OCI-LY7 (cell line): ENCODE data around the gene ELAVL4. TPM values are rescaled to one million over a fixed set of nuclear protein-coding genes. Genes with fewer than 3 reads are reported as not detected.

Experiments
- BruUV-seq: library from RNA; stranded (reverse); fragments of 400-500 nt; replicated peaks from 2 replicates; lab custom pipeline; 2021; lab: Mats Ljungman, UMichigan
- CTCF ChIA-PET: fragments of 300-600 bp; sonication (Branson Sonifier 250); formaldehyde crosslinking; loops from one replicate; lab custom pipeline; 2022; ENCODE audit warnings: antibody characterized with exemption; ENCODE audit not compliant: unreplicated experiment; lab: Charles Lee
- POLR2A ChIA-PET: fragments of 300-600 bp; sonication (Branson Sonifier 250); formaldehyde crosslinking; loops from one replicate; lab custom pipeline; 2022; ENCODE audit warnings: antibody characterized with exemption; lab: Charles Lee
- DNase-seq: peaks from one replicate; pipeline ENCODE4 v3.0.0-alpha.2; 2015; ENCODE audit warnings: low spot score
- H2AFZ ChIP-seq: fragments of 200-600 bp; sonication (generic), shearing (Covaris generic); 2 replicates; pipeline ENCODE4 v1.6.1; 2014; ENCODE audit warnings: mild to moderate bottlenecking, antibody characterized with exemption, low read length, moderate library complexity
- H3K27ac ChIP-seq: fragments of 200-600 bp; sonication (generic); 2 replicates; pipeline ENCODE4 v1.5.1; 2014; ENCODE audit warnings: mixed run types, low read depth, mild to moderate bottlenecking, moderate library complexity, low read length, inconsistent platforms; ENCODE audit not compliant: poor library complexity, severe bottlenecking
- H3K36me3 ChIP-seq: fragments of 200-600 bp; sonication (generic); 2 replicates; pipeline ENCODE4 v1.6.1; 2014; ENCODE audit warnings: mild to moderate bottlenecking, antibody characterized with exemption, low read length, moderate library complexity, mixed read lengths; ENCODE audit not compliant: insufficient read depth
- H3K4me1 ChIP-seq: fragments of 200-600 bp; sonication (generic); 2 replicates; pipeline ENCODE4 v1.5.1; 2014; ENCODE audit warnings: mild to moderate bottlenecking, low read length; ENCODE audit not compliant: insufficient read depth, poor library complexity, severe bottlenecking
- H3K4me2 ChIP-seq: fragments of 200-600 bp; sonication (generic); 2 replicates; pipeline ENCODE4 v1.6.1; 2014; ENCODE audit warnings: mild to moderate bottlenecking, low read length
- H3K4me3 ChIP-seq: fragments of 200-600 bp; sonication (generic); 2 replicates; pipeline ENCODE4 v1.5.1; 2014; ENCODE audit warnings: mild to moderate bottlenecking, low read depth, low read length; ENCODE audit not compliant: poor library complexity, severe bottlenecking
- H3K79me2 ChIP-seq: fragments of 200-600 bp; sonication (generic); 2 replicates; pipeline ENCODE4 v1.6.1; 2016; ENCODE audit warnings: low read depth, mild to moderate bottlenecking, low read length, moderate library complexity, mixed read lengths; ENCODE audit not compliant: insufficient read depth
- H3K9me2 ChIP-seq: fragments of 200-600 bp; sonication (generic); 2 replicates; pipeline ENCODE4 v1.6.1; 2016; ENCODE audit warnings: mild to moderate bottlenecking, low read length, mixed read lengths; ENCODE audit not compliant: insufficient read depth
- H3K9me3 ChIP-seq: fragments of 200-600 bp; sonication (generic); 2 replicates; pipeline ENCODE4 v1.6.1; 2014; ENCODE audit warnings: mild to moderate bottlenecking, mixed run types, low read length, mixed read lengths
- H4K20me1 ChIP-seq: fragments of 200-600 bp; sonication (generic); 2 replicates; pipeline ENCODE4 v1.6.1; 2014; ENCODE audit warnings: mild to moderate bottlenecking, antibody characterized with exemption, low read length, moderate library complexity, mixed read lengths; ENCODE audit not compliant: insufficient read depth
- EZH2phosphoT487 ChIP-seq: fragments of 200-600 bp; sonication (generic); IDR thresholded peaks from 2 replicates; pipeline ENCODE4 v1.6.1; 2018; ENCODE audit warnings: low read depth, borderline replicate concordance, mild to moderate bottlenecking, mixed run types, antibody characterized with exemption, low read length, moderate library complexity, mixed read lengths
- intact Hi-C: fragments of 100-400 bp; cut with micrococcal nuclease; formaldehyde crosslinking; loops from one replicate; pipeline ENCODE4 v1.10.0; 2022; ENCODE audit not compliant: unreplicated experiment
- total RNA-seq, 2 experiments: library from RNA; depleted of rRNA in 1 of 2; stranded (reverse); fragments of >200 nt in 1 of 2; shearing (Covaris generic) in 1 of 2; gene quantifications; 2 replicates each; pipeline ENCODE4 v1.2.3, GENCODE V29; 2014 to 2022
- TF ChIP-seq, protein P1 (sequence below): fragments of 200-600 bp; sonication (generic); conservative IDR thresholded peaks from 2 replicates; pipeline ENCODE4 v1.5.1; 2014; ENCODE audit warnings: mild to moderate bottlenecking, antibody characterized with exemption, low read length, moderate library complexity, mixed read lengths

Gene ELAVL4
- total RNA-seq, 2 experiments from 2014 or later, result not detected

DNA sequence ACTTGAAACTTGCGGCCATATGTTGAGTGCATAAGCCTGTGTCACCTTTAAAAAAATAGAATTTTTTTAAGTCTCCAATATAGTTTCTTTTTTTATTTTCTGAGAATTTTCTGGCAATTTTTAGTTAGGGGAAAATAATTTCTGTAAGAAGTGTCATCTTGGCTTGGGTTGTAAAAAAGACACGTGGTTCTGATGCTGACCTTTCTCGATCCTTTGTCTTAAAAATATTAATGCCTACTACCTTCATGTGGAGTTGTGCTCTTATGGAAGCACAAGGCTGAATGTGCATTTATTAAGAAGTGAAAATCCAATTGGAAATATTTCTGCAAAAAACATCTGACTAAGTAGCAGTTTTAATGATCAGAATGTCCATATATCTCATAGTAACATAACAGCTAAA, 3.5 kb downstream of the ELAVL4 start:
- Histone ChIP-seq H3K4me3 (no peak overlapping the region), H3K9me3 (no peaks in the 10 kb centered on the region), H3K9me2 (no peaks in the 10 kb centered on the region), H4K20me1 (no peaks in the 10 kb centered on the region), H3K4me1 (no peaks in the 10 kb centered on the region), H3K27ac (no peak overlapping the region), H2AFZ (no peak overlapping the region), H3K36me3 (no peaks in the 10 kb centered on the region), H3K4me2 (no peak overlapping the region), H3K79me2 (no peaks in the 10 kb centered on the region)
- TF ChIP-seq EZH2phosphoT487, result no peak
- TF ChIP-seq, protein P1, sequence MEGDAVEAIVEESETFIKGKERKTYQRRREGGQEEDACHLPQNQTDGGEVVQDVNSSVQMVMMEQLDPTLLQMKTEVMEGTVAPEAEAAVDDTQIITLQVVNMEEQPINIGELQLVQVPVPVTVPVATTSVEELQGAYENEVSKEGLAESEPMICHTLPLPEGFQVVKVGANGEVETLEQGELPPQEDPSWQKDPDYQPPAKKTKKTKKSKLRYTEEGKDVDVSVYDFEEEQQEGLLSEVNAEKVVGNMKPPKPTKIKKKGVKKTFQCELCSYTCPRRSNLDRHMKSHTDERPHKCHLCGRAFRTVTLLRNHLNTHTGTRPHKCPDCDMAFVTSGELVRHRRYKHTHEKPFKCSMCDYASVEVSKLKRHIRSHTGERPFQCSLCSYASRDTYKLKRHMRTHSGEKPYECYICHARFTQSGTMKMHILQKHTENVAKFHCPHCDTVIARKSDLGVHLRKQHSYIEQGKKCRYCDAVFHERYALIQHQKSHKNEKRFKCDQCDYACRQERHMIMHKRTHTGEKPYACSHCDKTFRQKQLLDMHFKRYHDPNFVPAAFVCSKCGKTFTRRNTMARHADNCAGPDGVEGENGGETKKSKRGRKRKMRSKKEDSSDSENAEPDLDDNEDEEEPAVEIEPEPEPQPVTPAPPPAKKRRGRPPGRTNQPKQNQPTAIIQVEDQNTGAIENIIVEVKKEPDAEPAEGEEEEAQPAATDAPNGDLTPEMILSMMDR, result no peak
- intact Hi-C loops, result no loop called here
- POLR2A ChIA-PET, result interaction anchor here (0.6 kb wide), 1 partner anchor 76 kb away, joined by 3 read pairs; no protein-coding TSS in a partner anchor
- BruUV-seq, result no TSS peak
- CTCF ChIA-PET, result no interaction called here
- no peak for DNase-seq

DNA sequence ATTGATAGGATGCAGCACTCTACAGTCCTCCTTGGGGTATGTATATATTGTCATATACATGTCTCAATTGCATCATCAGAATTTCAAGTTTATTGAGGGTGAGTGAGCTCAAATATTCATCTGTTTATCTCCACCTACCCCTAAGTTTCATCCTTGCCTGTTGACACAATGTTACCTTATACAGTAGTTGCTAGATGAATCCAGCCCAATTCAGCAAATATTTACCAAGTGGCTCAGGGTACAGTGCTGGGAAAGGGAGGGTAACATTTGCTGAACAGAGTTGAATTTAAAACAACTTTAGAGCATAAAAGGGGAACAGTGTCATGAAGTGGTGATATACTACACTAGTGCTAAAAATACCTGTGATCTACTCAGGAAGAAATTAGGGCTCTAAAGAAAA, 14.4 kb downstream of the ELAVL4 start:
- Histone ChIP-seq H3K9me3 (no peaks in the 10 kb centered on the region), H3K27ac (no peak overlapping the region), H4K20me1 (no peaks in the 10 kb centered on the region), H3K4me3 (no peak overlapping the region), H3K9me2 (no peaks in the 10 kb centered on the region; the same call in 1 of the 2 replicates), H3K36me3 (no peaks in the 10 kb centered on the region), H3K4me2 (no peak overlapping the region), H3K4me1 (no peaks in the 10 kb centered on the region), H2AFZ (no peak overlapping the region), H3K79me2 (no peaks in the 10 kb centered on the region)
- no TSS peak for BruUV-seq
- intact Hi-C loops, result no loop called here
- no peak for DNase-seq
- CTCF ChIA-PET, result no interaction called here
- POLR2A ChIA-PET, result interaction anchor here (0.7 to 1.3 kb wide), 2 partner anchors 8 to 98 kb away, joined by 3 to 4 read pairs; no protein-coding TSS in a partner anchor
- TF ChIP-seq EZH2phosphoT487, result no peak
- TF ChIP-seq, protein P1, result no peak

DNA sequence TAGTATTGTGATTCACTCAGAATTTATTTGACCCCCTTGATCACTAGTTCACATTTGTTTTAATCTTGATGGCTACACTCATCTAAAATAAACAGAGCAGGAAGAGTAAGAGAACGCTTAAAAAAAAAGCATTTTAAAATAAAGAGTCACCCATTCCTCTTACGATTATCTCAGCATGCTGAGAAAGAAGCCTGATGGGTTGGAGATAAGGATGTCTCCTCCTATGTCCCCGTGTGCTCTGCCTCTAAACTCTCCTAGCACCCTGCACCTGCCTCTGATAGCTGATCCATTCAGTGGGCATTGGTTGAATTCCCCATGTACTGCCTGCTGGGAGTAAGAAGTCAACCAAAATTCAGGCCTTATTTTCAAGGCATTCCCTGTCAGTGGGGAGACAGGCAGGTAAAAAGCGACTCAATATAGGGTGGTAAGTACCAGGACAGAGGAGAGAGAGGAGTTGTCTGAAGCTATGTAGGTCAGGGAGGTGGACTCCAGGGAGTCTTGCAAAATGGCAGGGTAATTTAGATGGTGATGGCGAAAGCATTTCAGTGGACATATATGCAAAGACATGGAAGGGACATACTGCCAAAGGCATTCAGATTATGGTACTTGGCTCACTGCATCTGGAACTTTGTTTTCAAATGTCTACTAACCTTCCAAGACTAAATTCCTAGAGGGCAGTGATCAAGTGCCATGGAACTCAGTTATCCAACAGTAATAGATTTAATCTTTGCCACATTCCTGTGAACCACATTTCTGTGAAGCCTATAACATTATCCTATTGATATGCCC, 18.4 kb downstream of the ELAVL4 start:
- no peak for TF ChIP-seq EZH2phosphoT487
- TF ChIP-seq, protein P1, result no peak
- CTCF ChIA-PET, result no interaction called here

More for the DNA sequence above, 18.4 kb downstream of the ELAVL4 start:
- no TSS peak for BruUV-seq
- no peak overlapping the region for H3K4me2 ChIP-seq
- H2AFZ ChIP-seq, result no peak overlapping the region
- no peak overlapping the region for H3K27ac ChIP-seq
- H3K79me2 ChIP-seq, result no peaks in the 10 kb centered on the region
- no peaks in the 10 kb centered on the region for H4K20me1 ChIP-seq
- no peaks in the 10 kb centered on the region; the same call in 1 of the 2 replicates for H3K9me2 ChIP-seq
- H3K4me1 ChIP-seq, result no peaks in the 10 kb centered on the region
- H3K36me3 ChIP-seq, result no peaks in the 10 kb centered on the region
- H3K4me3 ChIP-seq, result no peak overlapping the region
- no peaks in the 10 kb centered on the region for H3K9me3 ChIP-seq
- no peak for DNase-seq
- intact Hi-C loops, result no loop called here
- POLR2A ChIA-PET, result no interaction called here
